Left forelimb (tissue), 1 donor: Measurements from ENCODE around the gene PEX11G.
A peak's percentile ranks its signal among the peaks of the same experiment; 100 is the strongest.

Experiments used
- DNase-seq: peaks from one replicate; pipeline ENCODE4 v3.0.0-alpha.2; 2018; ENCODE audit warnings: low spot score

Gene PEX11G

GRCh38 chr19:7521551-7522071 lies 32.8 kb upstream of the PEX11G start:
- DNase-seq: no peak

GRCh38 chr19:7520131-7521051 lies 31.6 kb upstream of the PEX11G start:
- no peak for DNase-seq

- no peak for DNase-seq
Observed at GRCh38 chr19:7519361-7520130, 30.7 kb upstream of the PEX11G start.

GRCh38 chr19:7516878-7517277 lies 28.0 kb upstream of the PEX11G start:
- no peak for DNase-seq

GRCh38 chr19:7516333-7516732 lies 27.5 kb upstream of the PEX11G start:
- DNase-seq: no peak

- DNase-seq: peak; percentile 83
Observed at GRCh38 chr19:7515645-7516151, 26.9 kb upstream of the PEX11G start, which contains the start of gene ZNF358. Gene ZNF358 (plus strand): TSS chr19:7516103. CDS start chr19:7519243, 3,140 bp downstream.

- no peak for DNase-seq
Observed at GRCh38 chr19:7515110-7515644, 26.3 kb upstream of the PEX11G start.

- no peak for DNase-seq
Observed at GRCh38 chr19:7513809-7514642, 25.2 kb upstream of the PEX11G start.

GRCh38 chr19:7512400-7512851 lies 23.6 kb upstream of the PEX11G start:
- no peak for DNase-seq

GRCh38 chr19:7509625-7510024 lies 20.8 kb upstream of the PEX11G start:
- no peak for DNase-seq

GRCh38 chr19:7507884-7508283 lies 19.0 kb upstream of the PEX11G start:
- no peak for DNase-seq

GRCh38 chr19:7506385-7507328 lies 17.8 kb upstream of the PEX11G start:
- no peak for DNase-seq

- no peak for DNase-seq
Observed at GRCh38 chr19:7505682-7506384, 17.0 kb upstream of the PEX11G start.

- DNase-seq: no peak
Observed at GRCh38 chr19:7505288-7505681, 16.4 kb upstream of the PEX11G start.

- no peak for DNase-seq
Observed at GRCh38 chr19:7504684-7505083, 15.8 kb upstream of the PEX11G start.

- no peak for DNase-seq
Observed at GRCh38 chr19:7502552-7502951, 13.7 kb upstream of the PEX11G start.

- no peak for DNase-seq
Observed at GRCh38 chr19:7500811-7501450, 12.1 kb upstream of the PEX11G start.

GRCh38 chr19:7497292-7497691 lies 8.5 kb upstream of the PEX11G start:
- DNase-seq: no peak
